Trophoblast cell (in vitro differentiated cells and primary cell): Measurements from ENCODE around the gene SOX11.

ENCODE experiments used
- DNase-seq, 2 donors: peaks; one replicate each; pipeline ENCODE4 v3.0.0-alpha.2; 2016
- H2AFZ ChIP-seq: 2 replicates; pipeline ENCODE4 v1.6.1; 2013; ENCODE audit warnings: low read length, moderate library complexity, mild to moderate bottlenecking; ENCODE audit not compliant: insufficient read depth, poor library complexity
- H2AK5ac ChIP-seq: 2 replicates; pipeline ENCODE4 v1.6.1; 2013; ENCODE audit warnings: mild to moderate bottlenecking, low read length
- H2BK120ac ChIP-seq: 2 replicates; pipeline ENCODE4 v1.6.1; 2013; ENCODE audit warnings: low read length, mild to moderate bottlenecking, moderate library complexity; ENCODE audit not compliant: insufficient read depth, poor library complexity
- H2BK12ac ChIP-seq: 2 replicates; pipeline ENCODE4 v1.6.1; 2013; ENCODE audit warnings: mild to moderate bottlenecking, low read length, moderate library complexity
- H2BK5ac ChIP-seq: 2 replicates; pipeline ENCODE4 v1.6.1; 2013; ENCODE audit warnings: low read length, low read depth, moderate library complexity, mild to moderate bottlenecking; ENCODE audit not compliant: poor library complexity
- H3K14ac ChIP-seq: 2 replicates; pipeline ENCODE4 v1.6.1; 2013; ENCODE audit warnings: mild to moderate bottlenecking, low read length
- H3K18ac ChIP-seq: 2 replicates; pipeline ENCODE4 v1.6.1; 2013; ENCODE audit warnings: mild to moderate bottlenecking, low read length
- H3K23ac ChIP-seq: 2 replicates; pipeline ENCODE4 v1.6.1; 2013; ENCODE audit warnings: low read length
- H3K27ac ChIP-seq: 2 replicates; pipeline ENCODE4 v1.5.1; 2013; ENCODE audit warnings: low read depth, mild to moderate bottlenecking, inconsistent platforms, low read length, moderate library complexity
- H3K27me3 ChIP-seq: 2 replicates; pipeline ENCODE4 v1.6.1; 2013; ENCODE audit warnings: inconsistent platforms, mild to moderate bottlenecking, low read length, moderate library complexity; ENCODE audit not compliant: insufficient read depth
- H3K36me3 ChIP-seq, 2 experiments: 1 replicate in 1 of 2; 2 replicates in 1 of 2; pipeline ENCODE4 v1.6.1; 2013; ENCODE audit warnings: low read length in 2 of 2, mild to moderate bottlenecking in 2 of 2, moderate library complexity in 1 of 2; ENCODE audit not compliant: insufficient read depth in 2 of 2, control insufficient read depth in 1 of 2
- H3K4ac ChIP-seq: 2 replicates; pipeline ENCODE4 v1.6.1; 2013; ENCODE audit warnings: low read depth, mild to moderate bottlenecking, low read length, moderate library complexity
- H3K4me1 ChIP-seq, 2 experiments: 1 replicate in 1 of 2; 2 replicates in 1 of 2; pipeline ENCODE4 v1.6.1; 2013; ENCODE audit warnings: low read length in 2 of 2, mild to moderate bottlenecking in 2 of 2, moderate library complexity in 1 of 2; ENCODE audit not compliant: insufficient read depth in 2 of 2, control insufficient read depth in 1 of 2
- H3K4me2 ChIP-seq: 2 replicates; pipeline ENCODE4 v1.6.1; 2013; ENCODE audit warnings: inconsistent platforms, mild to moderate bottlenecking, low read length, moderate library complexity
- H3K4me3 ChIP-seq: 2 replicates; pipeline ENCODE4 v1.5.1; 2013; ENCODE audit warnings: mild to moderate bottlenecking, low read depth, low read length, inconsistent platforms
- H3K79me1 ChIP-seq: one replicate; pipeline ENCODE4 v1.6.1; 2013; ENCODE audit warnings: low read length
- H3K79me2 ChIP-seq: 2 replicates; pipeline ENCODE4 v1.6.1; 2013; ENCODE audit warnings: low read length, mild to moderate bottlenecking; ENCODE audit not compliant: control insufficient read depth, insufficient read depth, poor library complexity
- H3K9ac ChIP-seq: 2 replicates; pipeline ENCODE4 v1.6.1; 2013; ENCODE audit warnings: mild to moderate bottlenecking, low read length
- H3K9me3 ChIP-seq: 2 replicates; pipeline ENCODE4 v1.6.1; 2013; ENCODE audit warnings: low read depth, mild to moderate bottlenecking, control low read depth, inconsistent platforms, low read length; ENCODE audit not compliant: insufficient read depth
- H4K12ac ChIP-seq: 2 replicates; pipeline ENCODE4 v1.6.1; 2013; ENCODE audit warnings: low read depth, mild to moderate bottlenecking, low read length, moderate library complexity
- H4K8ac ChIP-seq: 2 replicates; pipeline ENCODE4 v1.6.1; 2013; ENCODE audit warnings: low read depth, mild to moderate bottlenecking, low read length, moderate library complexity
- H4K91ac ChIP-seq: one replicate; pipeline ENCODE4 v1.6.1; 2013; ENCODE audit warnings: low read depth, mild to moderate bottlenecking, low read length, moderate library complexity
- WGBS: extraction: QIAGEN DNeasy Blood & Tissue Kit; methylation state at CpG from one replicate; pipeline ENCODE4 v1.1.7; 2013; ENCODE audit warnings: missing lambda C conversion rate; ENCODE audit not compliant: insufficient read length, insufficient coverage; ENCODE audit errors: extremely low coverage; 5-methylcytosine and 5-hydroxymethylcytosine counted together

Gene SOX11

DNA sequence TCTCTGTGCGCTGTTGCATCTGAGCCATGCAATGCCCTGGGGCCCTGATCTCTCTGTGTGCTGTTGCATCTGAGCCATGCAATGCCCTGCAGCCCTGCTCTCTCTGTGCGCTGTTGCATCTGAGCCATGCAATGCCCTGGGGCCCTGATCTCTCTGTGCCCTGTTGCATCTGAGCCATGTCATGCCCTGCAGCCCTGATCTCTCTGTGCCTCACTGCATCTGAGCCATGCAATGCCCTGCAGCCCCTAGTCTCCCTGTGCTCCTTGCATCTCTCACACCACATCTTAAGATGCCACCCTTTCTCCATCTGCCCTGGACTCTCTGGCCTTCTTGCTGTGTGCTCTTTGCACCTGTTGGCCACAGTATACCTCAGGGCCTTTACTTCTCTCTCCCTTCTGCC, 56.2 kb downstream of the SOX11 start:
- H3K4me2 ChIP-seq = no peak overlapping the region

GRCh38 chr2:5748946-5749345, 56.8 kb downstream of the SOX11 start:
- H3K9me3 ChIP-seq = peaks cover 3% of the 10 kb centered on the region
- H2AFZ ChIP-seq = no peak overlapping the region
- H4K8ac ChIP-seq = no peak overlapping the region
- no CpG with 5 or more reads among the region's 4 CpGs for WGBS
- no peak overlapping the region for H3K18ac ChIP-seq
- H3K4me3 ChIP-seq = no peak overlapping the region
- H3K27me3 ChIP-seq = no peaks in the 10 kb centered on the region
- H3K23ac ChIP-seq = no peak overlapping the region
- DNase-seq = no peak
- no peak overlapping the region for H4K91ac ChIP-seq
- H3K79me2 ChIP-seq = no peaks in the 10 kb centered on the region
- peak overlapping the region; percentile 22 for H3K14ac ChIP-seq
- H3K4me1 ChIP-seq = peaks cover 5 to 10% of the 10 kb centered on the region in 2 experiments
- H3K79me1 ChIP-seq = no peaks in the 10 kb centered on the region
- H2BK5ac ChIP-seq = no peak overlapping the region
- H2BK12ac ChIP-seq = no peak overlapping the region
- H4K12ac ChIP-seq = no peak overlapping the region
- H3K4ac ChIP-seq = no peak overlapping the region
- H3K4me2 ChIP-seq = no peak overlapping the region
- H3K9ac ChIP-seq = no peak overlapping the region
- no peak overlapping the region for H2BK120ac ChIP-seq
- H3K27ac ChIP-seq = no peak overlapping the region
- no peaks in the 10 kb centered on the region for H3K36me3 ChIP-seq
- H2AK5ac ChIP-seq = no peak overlapping the region

More for the DNA sequence above, 56.2 kb downstream of the SOX11 start:
- Histone ChIP-seq H3K27me3 (no peaks in the 10 kb centered on the region), H3K4me3 (peak overlapping the region; percentile 30), H2BK12ac (no peak overlapping the region), H3K4ac (no peak overlapping the region), H3K4me1 (peaks cover 5 to 10% of the 10 kb centered on the region in 2 experiments), H3K27ac (no peak overlapping the region), H3K79me2 (no peaks in the 10 kb centered on the region), H2BK5ac (no peak overlapping the region), H2BK120ac (no peak overlapping the region), H3K18ac (no peak overlapping the region), H3K9me3 (peaks cover 3% of the 10 kb centered on the region), H3K9ac (no peak overlapping the region), H3K14ac (no peak overlapping the region), H4K12ac (no peak overlapping the region), H2AK5ac (no peak overlapping the region), H2AFZ (no peak overlapping the region), H3K79me1 (no peaks in the 10 kb centered on the region), H3K23ac (no peak overlapping the region), H3K36me3 (no peaks in the 10 kb centered on the region), H4K8ac (no peak overlapping the region), H4K91ac (no peak overlapping the region)
- no peak for DNase-seq
- WGBS = no CpG with 5 or more reads among the region's 2 CpGs

GRCh38 chr2:5749347-5749746, 57.2 kb downstream of the SOX11 start:
- no peak overlapping the region for H3K4ac ChIP-seq
- no peak overlapping the region for H3K23ac ChIP-seq
- H2BK5ac ChIP-seq = no peak overlapping the region
- H3K27ac ChIP-seq = no peak overlapping the region
- peaks cover 1% of the 10 kb centered on the region for H3K9me3 ChIP-seq
- DNase-seq = no peak
- H3K4me2 ChIP-seq = no peak overlapping the region
- no peak overlapping the region for H3K4me3 ChIP-seq
- no peak overlapping the region for H2BK120ac ChIP-seq
- no peak overlapping the region for H4K8ac ChIP-seq
- no CpG with 5 or more reads among the region's 8 CpGs for WGBS
- no peaks in the 10 kb centered on the region for H3K36me3 ChIP-seq
- H2BK12ac ChIP-seq = no peak overlapping the region
- H3K79me1 ChIP-seq = no peaks in the 10 kb centered on the region
- no peaks in the 10 kb centered on the region for H3K27me3 ChIP-seq
- no peaks in the 10 kb centered on the region for H3K79me2 ChIP-seq
- H2AFZ ChIP-seq = no peak overlapping the region
- H3K18ac ChIP-seq = no peak overlapping the region
- peak overlapping the region; percentile 22 for H3K14ac ChIP-seq
- peaks cover 5 to 10% of the 10 kb centered on the region in 2 experiments for H3K4me1 ChIP-seq
- H3K9ac ChIP-seq = no peak overlapping the region
- no peak overlapping the region for H4K12ac ChIP-seq
- no peak overlapping the region for H4K91ac ChIP-seq
- no peak overlapping the region for H2AK5ac ChIP-seq
